NCI-H526 treated with DMSO at 0.1 percent for 48 hours (cell line): ENCODE data around the gene HS6ST3.

ENCODE experiments used
- DNase-seq: peaks from one replicate; lab custom pipeline; 2025; lab: John Stamatoyannopoulos, UW

HS6ST3 gene

GRCh38 chr13:96661612-96662011, 571.7 kb downstream of the HS6ST3 start:
- no peak for DNase-seq

GRCh38 chr13:96662036-96662435, 572.1 kb downstream of the HS6ST3 start:
- no peak for DNase-seq

- DNase-seq = no peak
These were observed 577.5 kb downstream of the HS6ST3 start for GRCh38 chr13:96667294-96668018.

GRCh38 chr13:96671073-96671472, 581.2 kb downstream of the HS6ST3 start:
- no peak for DNase-seq

- no peak for DNase-seq
These were observed 582.1 kb downstream of the HS6ST3 start for GRCh38 chr13:96672016-96672415.

GRCh38 chr13:96673825-96674224, 583.9 kb downstream of the HS6ST3 start:
- no peak for DNase-seq

- no peak for DNase-seq
These were observed 587.1 kb downstream of the HS6ST3 start for GRCh38 chr13:96677029-96677428.

GRCh38 chr13:96678801-96679200, 588.9 kb downstream of the HS6ST3 start:
- no peak for DNase-seq

GRCh38 chr13:96680898-96681297, 591.0 kb downstream of the HS6ST3 start:
- no peak for DNase-seq

- no peak for DNase-seq
These were observed 591.9 kb downstream of the HS6ST3 start for GRCh38 chr13:96681766-96682165.

GRCh38 chr13:96684469-96684868, 594.6 kb downstream of the HS6ST3 start:
- DNase-seq = no peak

GRCh38 chr13:96684907-96685306, 595.0 kb downstream of the HS6ST3 start:
- DNase-seq = no peak

GRCh38 chr13:96686286-96686685, 596.4 kb downstream of the HS6ST3 start:
- no peak for DNase-seq

GRCh38 chr13:96687191-96687590, 597.3 kb downstream of the HS6ST3 start:
- no peak for DNase-seq

GRCh38 chr13:96690998-96691397, 601.1 kb downstream of the HS6ST3 start:
- no peak for DNase-seq

GRCh38 chr13:96696389-96696900, 606.5 kb downstream of the HS6ST3 start:
- no peak for DNase-seq

GRCh38 chr13:96700657-96701056, 610.8 kb downstream of the HS6ST3 start:
- DNase-seq = no peak

- DNase-seq = no peak
These were observed 617.2 kb downstream of the HS6ST3 start for GRCh38 chr13:96707146-96707545.

GRCh38 chr13:96710166-96710862, 620.4 kb downstream of the HS6ST3 start:
- no peak for DNase-seq

GRCh38 chr13:96720446-96720845, 630.5 kb downstream of the HS6ST3 start:
- DNase-seq = no peak

GRCh38 chr13:96726651-96727050, 636.7 kb downstream of the HS6ST3 start:
- DNase-seq = no peak

GRCh38 chr13:96728463-96728862, 638.6 kb downstream of the HS6ST3 start:
- no peak for DNase-seq

GRCh38 chr13:96730676-96731075, 640.8 kb downstream of the HS6ST3 start:
- DNase-seq = no peak
